ENCODE data around the gene ATG16L1.

GRCh38 chr2:233258211-233258610, 6.7 kb downstream of the ATG16L1 start:
- TF ChIP-seq CTCF (IDR thresholded peaks at IDR 0.05) = no peak
- no peak for TF ChIP-seq POLR2AphosphoS5 (IDR thresholded peaks at IDR 0.05; ENCODE audit: low read depth, low read length)
- TF ChIP-seq REST (IDR thresholded peaks at IDR 0.05; ENCODE audit: insufficient read depth in 1 of 2, low read depth in 2 of 2, low read length in 1 of 2) = no peak
